ENCODE measurements around the gene SLC16A7. TPM values are rescaled to one million over a fixed set of nuclear protein-coding genes. Genes with fewer than 3 reads are reported as not detected.
"Not testable (repeated sequence)": the region's sequence is repeated elsewhere in the genome, so short reads cannot be mapped to it uniquely, and the experiment has no call there.

Gene SLC16A7
- total RNA-seq, 8 experiments from 2014 or later: 2.5 to 137 (median 6.4) TPM

DNA sequence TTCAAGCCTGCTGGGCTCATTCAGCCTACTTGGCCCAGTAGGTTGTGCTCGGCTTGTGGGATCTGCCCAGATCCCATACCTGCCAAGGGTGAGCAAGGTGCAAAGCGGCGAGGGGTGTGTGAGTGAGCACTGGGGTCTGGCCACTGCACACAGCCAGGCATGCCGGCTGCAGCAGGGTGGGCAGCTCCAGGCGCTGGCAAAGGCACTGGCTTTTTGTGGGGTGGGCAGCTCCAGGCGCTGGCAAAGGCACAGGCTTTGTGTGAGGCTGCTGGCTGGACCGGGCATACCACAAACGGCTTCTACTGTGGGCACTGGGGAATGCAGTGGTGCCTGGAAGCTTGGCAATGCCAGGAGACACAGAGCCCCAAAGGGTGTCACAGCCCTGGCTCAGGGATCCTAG lies 137.4 kb downstream of the SLC16A7 start:
- Histone ChIP-seq H3K4me3 (no peak overlapping the region), H3K4me1 (replicated peaks in 1 of 2) (peaks cover 0 to 15% of the 10 kb centered on the region in 2 donors), H3K27ac (no peak overlapping the region)
- 100% methylated on average over 1 of the region's 8 CpGs; no CpG with 5 or more reads in 9 of the 10 experiments for WGBS, 10 experiments
- no peak for ATAC-seq (replicated peaks in 6 of 8)
- in situ Hi-C loops (cut with MboI; ENCODE audit: low pct_unique_long_range_greater_than_20kb in 2 of 9, low sequenced_read_pairs in 9 of 9, unreplicated experiment in 9 of 9): no loop called here

GRCh38 chr12:59734371-59734770 lies 138.5 kb downstream of the SLC16A7 start:
- in situ Hi-C loops (cut with MboI; ENCODE audit: low pct_unique_long_range_greater_than_20kb in 2 of 9, low sequenced_read_pairs in 9 of 9, unreplicated experiment in 9 of 9): no loop called here
- Histone ChIP-seq H3K4me1 (replicated peaks in 1 of 2) (peaks cover 0 to 15% of the 10 kb centered on the region in 2 donors), H3K4me3 (no peak overlapping the region), H3K27ac (no peak overlapping the region)
- WGBS, 10 experiments: 83% methylated on average over 1 of the region's 1 CpG; no CpG with 5 or more reads in 9 of the 10 experiments
- ATAC-seq (replicated peaks in 6 of 8): no peak

DNA sequence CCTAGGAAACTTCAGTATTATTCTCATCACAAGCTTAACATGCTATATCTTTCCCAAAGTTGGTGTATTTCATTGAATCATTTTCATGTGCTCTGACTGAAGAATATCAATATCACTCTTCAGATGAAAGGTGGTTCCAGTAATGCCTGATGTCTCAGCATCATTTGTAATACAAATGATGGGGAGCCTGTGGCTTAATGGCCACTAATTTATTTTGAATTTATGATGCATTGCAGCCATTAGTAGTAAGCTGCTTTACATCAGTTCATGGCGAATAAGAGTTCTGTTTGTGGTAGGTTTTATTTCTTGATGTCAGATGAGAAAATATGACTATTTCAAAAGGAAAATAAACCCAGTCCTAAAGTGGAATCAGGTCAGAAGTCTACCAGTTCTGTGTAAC lies 139.4 kb downstream of the SLC16A7 start:
- Histone ChIP-seq H3K4me1 (replicated peaks in 1 of 2) (peaks cover 0 to 15% of the 10 kb centered on the region in 2 donors), H3K4me3 (no peak overlapping the region), H3K27ac (no peak overlapping the region)
- 50 to 100% (median 78%) methylated on average over 1 of the region's 1 CpG; no CpG with 5 or more reads in 3 of the 10 experiments for WGBS, 10 experiments
- in situ Hi-C loops (cut with MboI; ENCODE audit: low pct_unique_long_range_greater_than_20kb in 2 of 9, low sequenced_read_pairs in 9 of 9, unreplicated experiment in 9 of 9): no loop called here
- peak in 5 of 8 experiments; percentile 64 to 94 (median 75) for ATAC-seq (replicated peaks in 6 of 8)

DNA sequence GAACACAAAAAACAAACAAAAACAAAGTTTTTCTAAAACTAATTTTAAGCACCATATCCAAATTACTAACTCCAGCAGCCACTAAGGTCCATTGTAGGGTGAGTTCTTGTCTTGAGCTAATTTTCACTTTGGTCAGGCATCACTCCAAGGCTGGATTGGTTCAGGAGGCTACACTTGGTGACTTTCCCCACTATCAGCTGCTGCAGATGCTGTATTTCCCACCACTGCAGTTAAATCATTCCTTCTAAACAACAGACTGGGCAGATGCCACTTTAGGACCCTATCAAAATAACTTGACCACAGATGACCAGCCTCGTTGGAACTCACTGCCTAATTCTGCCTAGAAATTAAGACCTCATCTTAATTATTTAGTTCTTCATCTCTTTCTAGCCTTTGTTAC lies 140.5 kb downstream of the SLC16A7 start:
- Histone ChIP-seq H3K27ac (no peak overlapping the region), H3K4me3 (no peak overlapping the region), H3K4me1 (replicated peaks in 1 of 2) (peaks cover 0 to 15% of the 10 kb centered on the region in 2 donors)
- ATAC-seq (replicated peaks in 6 of 8): peak in 3 of 8 experiments; percentile 10 to 11 (median 10)
- WGBS, 10 experiments: 0 to 88% (median 38%) methylated on average over 1 of the region's 1 CpG; no CpG with 5 or more reads in 4 of the 10 experiments
- in situ Hi-C loops (cut with MboI; ENCODE audit: low pct_unique_long_range_greater_than_20kb in 2 of 9, low sequenced_read_pairs in 9 of 9, unreplicated experiment in 9 of 9): no loop called here

DNA sequence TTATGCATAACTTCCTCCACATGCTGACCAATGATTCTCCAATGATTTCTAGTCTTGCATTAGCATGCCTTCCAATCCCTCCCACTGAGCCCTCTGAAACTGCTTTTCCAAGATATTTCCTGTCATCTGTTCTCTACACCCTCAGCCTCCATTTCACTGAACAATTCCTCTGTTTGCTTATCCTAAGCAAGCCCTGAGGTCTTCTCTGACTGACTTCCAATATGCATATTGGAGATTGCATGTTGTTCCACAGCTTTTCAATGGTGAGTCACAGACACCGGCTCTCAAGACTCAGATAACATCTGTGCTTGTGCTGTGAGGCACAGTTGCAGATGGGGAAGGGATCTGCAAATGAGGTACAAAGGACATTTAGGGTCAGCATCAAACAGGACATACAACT lies 141.0 kb downstream of the SLC16A7 start:
- peaks cover 0 to 15% of the 10 kb centered on the region in 2 donors for H3K4me1 ChIP-seq (replicated peaks in 1 of 2)
- H3K4me3 ChIP-seq: no peak overlapping the region
- ATAC-seq (replicated peaks in 6 of 8): peak; percentile 51 to 98 (median 74)
- in situ Hi-C loops (cut with MboI; ENCODE audit: low pct_unique_long_range_greater_than_20kb in 2 of 9, low sequenced_read_pairs in 9 of 9, unreplicated experiment in 9 of 9): no loop called here
- WGBS, 10 experiments: 0 to 80% (median 0%) methylated on average over 1 of the region's 1 CpG; no CpG with 5 or more reads in 3 of the 10 experiments
- no peak overlapping the region for H3K27ac ChIP-seq

- peak in 3 of 8 experiments; percentile 6 to 15 (median 6) for ATAC-seq (replicated peaks in 6 of 8)
- Histone ChIP-seq H3K27ac (no peak overlapping the region), H3K4me3 (no peak overlapping the region)
Measured at GRCh38 chr12:59737725-59738463, 142.1 kb downstream of the SLC16A7 start.

DNA sequence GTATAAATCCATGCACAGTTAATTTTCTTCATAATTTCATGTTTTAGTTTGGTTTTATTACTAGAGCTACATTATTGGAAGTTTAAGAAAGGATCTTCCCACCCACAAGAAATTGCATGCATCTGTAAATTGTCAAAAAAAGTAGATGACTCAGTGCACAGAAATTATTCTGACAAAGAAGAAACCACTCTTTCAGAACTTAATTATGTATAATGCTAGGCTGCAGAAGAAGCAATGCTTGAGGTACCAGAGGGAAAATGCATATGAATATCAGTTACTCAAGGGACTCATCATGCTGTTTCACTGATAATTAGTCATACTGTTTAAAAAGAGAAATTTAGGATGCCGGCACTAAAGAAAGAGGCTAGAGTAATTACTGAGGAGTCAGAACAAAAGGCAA lies 147.0 kb downstream of the SLC16A7 start:
- in situ Hi-C loops (cut with MboI; ENCODE audit: low pct_unique_long_range_greater_than_20kb in 2 of 9, low sequenced_read_pairs in 9 of 9, unreplicated experiment in 9 of 9): no loop called here
- WGBS, 10 experiments: 0 to 71% (median 26%) methylated on average over 1 of the region's 1 CpG
- Histone ChIP-seq H3K4me3 (no peak overlapping the region), H3K27ac (no peak overlapping the region), H3K4me1 (replicated peaks in 1 of 2) (no peaks in the 10 kb centered on the region)
- peak in 4 of 8 experiments; percentile 35 to 86 (median 66) for ATAC-seq (replicated peaks in 6 of 8)

More at GRCh38 chr12:59737725-59738463, 142.1 kb downstream of the SLC16A7 start:
- in situ Hi-C loops (cut with MboI; ENCODE audit: low pct_unique_long_range_greater_than_20kb in 2 of 9, low sequenced_read_pairs in 9 of 9, unreplicated experiment in 9 of 9): no loop called here
- WGBS, 10 experiments: 19 to 100% (median 82%) methylated on average over 1 to 3 of the region's 3 CpGs
- peaks cover 0 to 15% of the 10 kb centered on the region in 2 donors for H3K4me1 ChIP-seq (replicated peaks in 1 of 2)

GRCh38 chr12:59744564-59744963 lies 148.7 kb downstream of the SLC16A7 start:
- H3K4me3 ChIP-seq: no peak overlapping the region
- in situ Hi-C loops (cut with MboI; ENCODE audit: low pct_unique_long_range_greater_than_20kb in 2 of 9, low sequenced_read_pairs in 9 of 9, unreplicated experiment in 9 of 9): no loop called here
- 40 to 100% (median 95%) methylated on average over 1 to 5 of the region's 8 CpGs; no CpG with 5 or more reads in 5 of the 10 experiments for WGBS, 10 experiments
- no peak for ATAC-seq (replicated peaks in 6 of 8)
- no peak overlapping the region for H3K27ac ChIP-seq
- no peaks in the 10 kb centered on the region for H3K4me1 ChIP-seq (replicated peaks in 1 of 2)

DNA sequence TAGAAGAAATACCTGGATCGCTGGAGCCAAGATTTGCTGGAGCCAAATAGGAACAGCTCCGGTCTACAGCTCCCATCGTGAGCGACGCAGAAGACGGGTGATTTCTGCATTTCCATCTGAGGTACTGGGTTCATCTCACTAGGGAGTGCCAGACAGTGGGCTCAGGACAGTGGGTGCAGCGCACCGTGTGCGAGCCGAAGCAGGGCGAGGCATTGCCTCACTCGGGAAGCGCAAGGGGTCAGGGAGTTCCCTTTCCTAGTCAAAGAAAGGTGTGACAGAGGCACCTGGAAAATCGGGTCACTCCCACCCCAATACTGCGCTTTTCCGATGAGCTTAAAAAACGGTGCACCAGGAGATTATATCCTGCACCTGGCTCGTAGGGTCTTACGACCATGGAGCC lies 155.3 kb downstream of the SLC16A7 start:
- ATAC-seq (replicated peaks in 6 of 8); H3K4me3 ChIP-seq; H3K27ac ChIP-seq; H3K4me1 ChIP-seq (replicated peaks in 1 of 2); in situ Hi-C loops (cut with MboI; ENCODE audit: low pct_unique_long_range_greater_than_20kb in 2 of 9, low sequenced_read_pairs in 9 of 9, unreplicated experiment in 9 of 9): not testable (repeated sequence)
- 80% methylated on average over 1 to 2 of the region's 19 CpGs; no CpG with 5 or more reads in 8 of the 10 experiments for WGBS, 10 experiments

- in situ Hi-C loops (cut with MboI; ENCODE audit: low pct_unique_long_range_greater_than_20kb in 2 of 9, low sequenced_read_pairs in 9 of 9, unreplicated experiment in 9 of 9): no loop called here
- H3K4me3 ChIP-seq: no peak overlapping the region
- ATAC-seq (replicated peaks in 6 of 8): peak in 1 of 8 experiments; percentile 62
- no peaks in the 10 kb centered on the region for H3K4me1 ChIP-seq (replicated peaks in 1 of 2)
- no peak overlapping the region for H3K27ac ChIP-seq
Measured at GRCh38 chr12:59761542-59761941, 165.7 kb downstream of the SLC16A7 start.

GRCh38 chr12:59763835-59764234 lies 168.0 kb downstream of the SLC16A7 start:
- ATAC-seq (replicated peaks in 6 of 8): no peak
- no peaks in the 10 kb centered on the region for H3K4me1 ChIP-seq (replicated peaks in 1 of 2)
- in situ Hi-C loops (cut with MboI; ENCODE audit: low pct_unique_long_range_greater_than_20kb in 2 of 9, low sequenced_read_pairs in 9 of 9, unreplicated experiment in 9 of 9): no loop called here
- no peak overlapping the region for H3K4me3 ChIP-seq
- no peak overlapping the region for H3K27ac ChIP-seq

DNA sequence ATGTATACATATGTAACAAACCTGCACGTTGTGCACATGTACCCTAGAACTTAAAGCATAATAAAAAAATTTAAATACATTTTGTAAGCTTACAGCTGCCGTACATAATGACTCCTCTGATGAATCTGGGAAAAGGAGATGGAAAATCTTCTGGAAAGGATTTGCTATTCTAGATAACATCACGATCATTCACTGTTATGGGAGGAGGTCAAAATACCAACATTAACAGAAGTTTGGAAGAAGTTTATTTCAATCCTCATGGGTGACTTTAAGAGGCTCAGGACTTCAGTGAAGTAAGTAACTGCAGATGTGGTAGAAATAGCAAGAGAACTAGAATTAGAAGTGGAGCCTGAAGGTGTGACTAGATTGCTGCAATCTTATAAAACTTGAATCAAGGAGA lies 172.2 kb downstream of the SLC16A7 start:
- in situ Hi-C loops (cut with MboI; ENCODE audit: low pct_unique_long_range_greater_than_20kb in 2 of 9, low sequenced_read_pairs in 9 of 9, unreplicated experiment in 9 of 9): no loop called here
- no peak for ATAC-seq (replicated peaks in 6 of 8)

GRCh38 chr12:59780605-59781135 lies 184.8 kb downstream of the SLC16A7 start:
- Histone ChIP-seq H3K4me3 (no peak overlapping the region), H3K27ac (no peak overlapping the region), H3K4me1 (replicated peaks in 1 of 2) (peaks cover 0 to 8% of the 10 kb centered on the region in 2 donors)
- WGBS, 10 experiments: 15 to 94% (median 71%) methylated on average over 1 to 3 of the region's 3 CpGs; no CpG with 5 or more reads in 1 of the 10 experiments
- in situ Hi-C loops (cut with MboI; ENCODE audit: low pct_unique_long_range_greater_than_20kb in 2 of 9, low sequenced_read_pairs in 9 of 9, unreplicated experiment in 9 of 9): no loop called here
- ATAC-seq (replicated peaks in 6 of 8): peak in 3 of 8 experiments; percentile 40 to 56 (median 50)

More for the DNA sequence above, 172.2 kb downstream of the SLC16A7 start:
- 57 to 100% (median 80%) methylated on average over 1 to 3 of the region's 3 CpGs; no CpG with 5 or more reads in 3 of the 10 experiments for whole genome bisulfite sequencing, 10 experiments
- Histone ChIP-seq H3K27ac (no peak overlapping the region), H3K4me1 (replicated peaks in 1 of 2) (no peaks in the 10 kb centered on the region), H3K4me3 (no peak overlapping the region)
